Omental fat pad (tissue), 4 donors: Measurements from ENCODE around the gene TMUB1. TPM values are rescaled to one million over a fixed set of nuclear protein-coding genes. Genes with fewer than 3 reads are reported as not detected.
A peak's percentile ranks its signal among the peaks of the same experiment; 100 is the strongest.

Source experiments
- ATAC-seq: fragments of 150-250 bp; one replicate; pipeline ENCODE4 v1.9.1; 2016; ENCODE audit warnings: mild to moderate bottlenecking, moderate library complexity; ENCODE audit not compliant: low FRiP score
- DNase-seq: peaks from one replicate; pipeline ENCODE4 v3.0.0-alpha.2; 2019; ENCODE audit warnings: low spot score
- CTCF ChIP-seq, 3 donors: fragments of 450-650 bp; IDR thresholded peaks; one replicate each; pipeline ENCODE4 v1.5.1; 2016 to 2017; ENCODE audit warnings: antibody characterized with exemption in 3 of 3, mild to moderate bottlenecking in 3 of 3, moderate library complexity in 2 of 3
- total RNA-seq, 4 donors: library from RNA; depleted of rRNA; stranded (reverse); fragments of >200 nt; gene quantifications; one replicate each; pipeline ENCODE4 v1.1.0, GENCODE V29; 2016

Gene TMUB1
- total RNA-seq, 4 donors from 2014 or later = 23.5 to 38.5 (median 26.9) TPM

GRCh38 chr7:151102991-151103390 lies 19.7 kb upstream of the TMUB1 start:
- no peak for TF ChIP-seq CTCF (IDR thresholded peaks at IDR 0.05)
- DNase-seq (no peak), ATAC-seq (no peak)

GRCh38 chr7:151101621-151102396 lies 18.5 kb upstream of the TMUB1 start:
- no peak for DNase-seq
- TF ChIP-seq CTCF (IDR thresholded peaks at IDR 0.05) = no peak

GRCh38 chr7:151100921-151101320 lies 17.6 kb upstream of the TMUB1 start:
- ATAC-seq = peak; percentile 16
- no peak for DNase-seq
- TF ChIP-seq CTCF (IDR thresholded peaks at IDR 0.05) = no peak

More at GRCh38 chr7:151101621-151102396, 18.5 kb upstream of the TMUB1 start:
- peak; percentile 16 for ATAC-seq

- DNase-seq = no peak
- TF ChIP-seq CTCF (IDR thresholded peaks at IDR 0.05) = no peak
- no peak for ATAC-seq
These were observed 16.4 kb upstream of the TMUB1 start for GRCh38 chr7:151099486-151100211.

- ATAC-seq (no peak), DNase-seq (no peak)
- TF ChIP-seq CTCF (IDR thresholded peaks at IDR 0.05) = no peak
These were observed 12.7 kb upstream of the TMUB1 start for GRCh38 chr7:151095828-151096475.

GRCh38 chr7:151095123-151095797 lies 12.0 kb upstream of the TMUB1 start:
- TF ChIP-seq CTCF (IDR thresholded peaks at IDR 0.05) = no peak
- no peak for DNase-seq
- no peak for ATAC-seq
